IMR-90 (cell line): ENCODE data around the gene MERTK. TPM values are rescaled to one million over a fixed set of nuclear protein-coding genes. Genes with fewer than 3 reads are reported as not detected.

Source experiments
- ATAC-seq: fragments of 200-7000 bp; cut with Tn5 transposase; 2 replicates; pipeline ENCODE4 v1.9.1; 2020; ENCODE audit warnings: low read depth, mild to moderate bottlenecking, moderate library complexity
- BruUV-seq: library from RNA; stranded (reverse); fragments of 400-500 nt; replicated peaks from 2 replicates; lab custom pipeline; 2021; lab: Mats Ljungman, UMichigan
- CTCF ChIA-PET: fragments of 300-600 bp; formaldehyde crosslinking; extraction: SDS; loops from one replicate; lab custom pipeline; 2021; ENCODE audit warnings: antibody characterized with exemption; lab: Yijun Ruan, JAX
- POLR2A ChIA-PET: fragments of 300-600 bp; sonication (Branson Sonifier 250); formaldehyde crosslinking; loops from one replicate; lab custom pipeline; 2022; ENCODE audit warnings: antibody characterized with exemption; ENCODE audit not compliant: unreplicated experiment; lab: Charles Lee
- DNase-seq: peaks from one replicate; pipeline ENCODE4 v3.0.0; 2013
- H2AFZ ChIP-seq: replicated peaks from 2 replicates; pipeline ENCODE3; 2013; ENCODE audit warnings: low read length, mild to moderate bottlenecking; ENCODE audit not compliant: poor library complexity
- H2AK5ac ChIP-seq: 2 replicates; pipeline ENCODE4 v1.6.1; 2013; ENCODE audit warnings: low read depth, low read length, inconsistent platforms
- H2AK9ac ChIP-seq: replicated peaks from 2 replicates; pipeline ENCODE3; 2013; ENCODE audit warnings: mild to moderate bottlenecking, low read depth, low read length, moderate library complexity; ENCODE audit not compliant: poor library complexity
- H2BK120ac ChIP-seq: 2 replicates; pipeline ENCODE4 v1.6.1; 2013; ENCODE audit warnings: low read depth, low read length, inconsistent platforms
- H2BK15ac ChIP-seq: 3 replicates; pipeline ENCODE4 v1.6.1; 2013; ENCODE audit warnings: low read depth, low read length, inconsistent platforms
- H2BK20ac ChIP-seq: 2 replicates; pipeline ENCODE4 v1.6.1; 2013; ENCODE audit warnings: low read depth, mild to moderate bottlenecking, inconsistent platforms, low read length, moderate library complexity
- H2BK5ac ChIP-seq: 2 replicates; pipeline ENCODE4 v1.6.1; 2013; ENCODE audit warnings: mild to moderate bottlenecking, low read depth, low read length, inconsistent platforms; ENCODE audit not compliant: poor library complexity, severe bottlenecking
- H3K14ac ChIP-seq: replicated peaks from 2 replicates; pipeline ENCODE4 v1.6.1; 2013; ENCODE audit warnings: low read depth, low read length, inconsistent platforms
- H3K18ac ChIP-seq: 2 replicates; pipeline ENCODE4 v1.6.1; 2013; ENCODE audit warnings: low read depth, low read length, control low read depth
- H3K23ac ChIP-seq: 2 replicates; pipeline ENCODE4 v1.6.1; 2013; ENCODE audit warnings: low read depth, low read length, inconsistent platforms
- H3K27ac ChIP-seq: 2 replicates; pipeline ENCODE4 v1.5.1; 2013; ENCODE audit warnings: mild to moderate bottlenecking, control low read depth, low read length; ENCODE audit not compliant: insufficient read depth
- H3K27me3 ChIP-seq: 2 replicates; pipeline ENCODE4 v1.6.1; 2013; ENCODE audit warnings: low read length; ENCODE audit not compliant: control insufficient read depth, insufficient read depth
- H3K36me3 ChIP-seq: 2 replicates; pipeline ENCODE4 v1.6.1; 2013; ENCODE audit warnings: low read length, mixed read lengths; ENCODE audit not compliant: control insufficient read depth, insufficient read depth
- H3K4ac ChIP-seq: 2 replicates; pipeline ENCODE4 v1.6.1; 2013; ENCODE audit warnings: low read depth, low read length, inconsistent platforms
- H3K4me1 ChIP-seq: 2 replicates; pipeline ENCODE4 v1.6.1; 2013; ENCODE audit warnings: low read length, mixed read lengths; ENCODE audit not compliant: control insufficient read depth, insufficient read depth
- H3K4me2 ChIP-seq: 2 replicates; pipeline ENCODE4 v1.6.1; 2013; ENCODE audit warnings: low read depth, mild to moderate bottlenecking, control low read depth, low read length, moderate library complexity
- H3K4me3 ChIP-seq: 2 replicates; pipeline ENCODE4 v1.5.1; 2013; ENCODE audit warnings: low read depth, mild to moderate bottlenecking, control low read depth, low read length, moderate library complexity; ENCODE audit not compliant: insufficient read depth
- H3K56ac ChIP-seq: 2 replicates; pipeline ENCODE4 v1.6.1; 2013; ENCODE audit warnings: low read length, inconsistent platforms; ENCODE audit not compliant: insufficient read depth; ENCODE audit errors: extremely low read depth
- H3K79me1 ChIP-seq, 2 experiments: 2 replicates each; pipeline ENCODE4 v1.6.1; 2013; ENCODE audit warnings: low read length in 2 of 2, inconsistent platforms in 1 of 2, low read depth in 1 of 2
- H3K9ac ChIP-seq: 2 replicates; pipeline ENCODE4 v1.6.1; 2013; ENCODE audit warnings: low read depth, low read length, control low read depth
- H3K9me1 ChIP-seq: 2 replicates; pipeline ENCODE4 v1.6.1; 2013; ENCODE audit warnings: low read length, inconsistent platforms; ENCODE audit not compliant: insufficient read depth
- H3K9me3 ChIP-seq: 2 replicates; pipeline ENCODE4 v1.6.1; 2013; ENCODE audit warnings: low read length; ENCODE audit not compliant: control insufficient read depth, insufficient read depth
- H4K20me1 ChIP-seq: 2 replicates; pipeline ENCODE4 v1.6.1; 2013; ENCODE audit warnings: low read length, inconsistent platforms; ENCODE audit not compliant: insufficient read depth
- H4K5ac ChIP-seq: 2 replicates; pipeline ENCODE4 v1.6.1; 2013; ENCODE audit warnings: mild to moderate bottlenecking, low read depth, low read length, control low read depth
- H4K8ac ChIP-seq, 2 experiments: 2 replicates each; pipeline ENCODE4 v1.6.1; 2013; ENCODE audit warnings: low read depth in 2 of 2, low read length in 2 of 2, control low read depth in 1 of 2, inconsistent platforms in 1 of 2
- H4K91ac ChIP-seq: 2 replicates; pipeline ENCODE4 v1.6.1; 2013; ENCODE audit warnings: low read depth, low read length, inconsistent platforms; ENCODE audit not compliant: insufficient read depth
- BHLHE40 ChIP-seq: fragments of 150-350 bp; IDR thresholded peaks from 2 replicates; pipeline ENCODE4 v1.6.1; 2016; ENCODE audit warnings: mild to moderate bottlenecking, low read depth, low read length
- CEBPB ChIP-seq: IDR thresholded peaks from 2 replicates; pipeline ENCODE4 v1.6.1; 2012; ENCODE audit warnings: low read depth, low read length, improper control_type of control experiment
- CHD1 ChIP-seq: IDR thresholded peaks from 2 replicates; pipeline ENCODE4 v1.6.1; 2012; ENCODE audit warnings: low read depth, low read length, improper control_type of control experiment
- CTCF ChIP-seq: conservative IDR thresholded peaks from 2 replicates; pipeline ENCODE4 v1.5.1; 2012; ENCODE audit warnings: mild to moderate bottlenecking, low read depth, low read length, improper control_type of control experiment
- FOS ChIP-seq: fragments of 150-350 bp; IDR thresholded peaks from 2 replicates; pipeline ENCODE4 v1.6.1; 2016; ENCODE audit warnings: low read depth, low read length
- MAZ ChIP-seq: IDR thresholded peaks from 2 replicates; pipeline ENCODE4 v1.6.1; 2012; ENCODE audit warnings: low read depth, mild to moderate bottlenecking, low read length, improper control_type of control experiment, moderate library complexity, borderline replicate concordance
- MXI1 ChIP-seq: IDR thresholded peaks from 2 replicates; pipeline ENCODE4 v1.6.1; 2012; ENCODE audit warnings: low read depth, mild to moderate bottlenecking, low read length, moderate library complexity, borderline replicate concordance
- NFE2L2 ChIP-seq: fragments of 150-350 bp; IDR thresholded peaks from 2 replicates; pipeline ENCODE4 v1.6.1; 2016; ENCODE audit warnings: low read depth, mild to moderate bottlenecking, low read length
- POLR2A ChIP-seq: IDR thresholded peaks from 2 replicates; pipeline ENCODE4 v1.6.1; 2012; ENCODE audit warnings: mild to moderate bottlenecking, low read depth, low read length
- RCOR1 ChIP-seq: IDR thresholded peaks from 2 replicates; pipeline ENCODE4 v1.6.1; 2012; ENCODE audit warnings: mild to moderate bottlenecking, low read length, improper control_type of control experiment; ENCODE audit not compliant: insufficient replicate concordance
- SMC3 ChIP-seq: fragments of 150-350 bp; IDR thresholded peaks from 2 replicates; pipeline ENCODE4 v1.6.1; 2016; ENCODE audit warnings: low read depth, mild to moderate bottlenecking, antibody characterized with exemption, low read length, moderate library complexity
- WGBS, 2 experiments: methylation state at CpG; one replicate each; pipeline versions ENCODE4 v1.1.5 to v1.1.7; 2013; ENCODE audit warnings: missing lambda C conversion rate in 2 of 2; ENCODE audit not compliant: insufficient read length in 1 of 2; ENCODE audit errors: extremely low coverage in 2 of 2; 5-methylcytosine and 5-hydroxymethylcytosine counted together
- dilution Hi-C: fragments of 300-500 bp; cut with HindIII; formaldehyde crosslinking; loops from one replicate; pipeline ENCODE4 v1.14.3; 2018; ENCODE audit warnings: low sequenced_read_pairs; ENCODE audit not compliant: unreplicated experiment
- in situ Hi-C: fragments of 300-500 bp; cut with MboI; formaldehyde crosslinking; loops from 3 replicates; pipeline ENCODE4 v1.14.3; 2019; ENCODE audit warnings: low sequenced_read_pairs, inconsistent platforms, mixed read lengths
- intact Hi-C: fragments of 100-400 bp; cut with micrococcal nuclease; formaldehyde crosslinking; loops from 2 replicates; pipeline ENCODE4 v1.10.0; 2022
- polyA plus RNA-seq, 3 experiments: library from polyadenylated mRNA; depleted of rRNA; stranded (reverse); fragments of >200 nt; gene quantifications; 2 replicates each; pipeline ENCODE4 v1.2.3, GENCODE V29; 2012; ENCODE audit warnings: low replicate concordance in 1 of 3
- total RNA-seq: library from RNA; depleted of rRNA; stranded (reverse); fragments of >200 nt; gene quantifications from 2 replicates; pipeline ENCODE4 v1.2.3, GENCODE V29; 2012
- TF ChIP-seq, protein P1 (sequence below): fragments of 150-350 bp; IDR thresholded peaks from 2 replicates; pipeline ENCODE4 v1.6.1; 2017; ENCODE audit warnings: mild to moderate bottlenecking, antibody characterized with exemption, low read length, low read depth

Gene MERTK
- total and polyA plus RNA-seq, 2 of the 4 experiments (the other 2 are of a cell fraction): 0.36 to 0.62 TPM

DNA sequence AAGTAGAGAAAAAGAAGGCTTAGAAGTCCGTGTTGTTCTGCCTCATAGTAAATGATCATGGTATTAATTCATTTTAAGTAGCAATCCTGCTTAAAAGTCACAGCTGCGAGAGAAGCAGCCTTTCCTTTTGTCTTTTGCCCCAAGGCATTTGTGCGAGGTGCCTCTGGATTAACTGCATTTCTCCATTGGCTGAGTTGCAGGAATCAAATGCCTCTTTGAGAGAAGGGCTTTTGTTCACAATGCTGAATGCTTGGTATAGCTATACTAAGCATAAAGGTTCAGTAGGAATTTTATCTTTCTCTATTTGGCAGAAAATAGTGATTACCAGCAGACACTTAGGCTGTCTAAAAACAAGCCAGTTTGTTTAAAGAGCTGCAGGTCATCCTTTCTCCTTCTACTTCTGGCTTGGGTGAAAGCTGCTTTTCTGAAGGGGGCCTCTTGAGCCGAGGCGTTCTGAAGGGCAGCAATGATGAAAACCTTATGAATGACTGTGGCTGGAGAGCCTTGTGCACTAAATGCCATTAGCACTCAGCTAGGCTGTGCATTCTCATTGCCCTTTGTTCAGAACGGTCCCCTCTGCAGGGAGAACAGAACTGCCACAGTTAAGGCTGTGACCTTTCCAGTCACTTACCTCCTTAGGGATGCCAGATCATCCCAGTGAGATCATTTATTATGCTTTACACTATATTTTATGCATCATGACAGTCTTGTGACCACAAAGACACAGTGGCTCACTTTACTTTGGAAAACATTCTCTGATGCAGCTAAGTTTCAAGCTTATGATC is 87.9 kb downstream of the MERTK start:
- H2BK120ac ChIP-seq: no peak overlapping the region
- dilution Hi-C loops: no loop called here
- no peak overlapping the region for H3K4ac ChIP-seq
- intact Hi-C loops: no loop called here
- H4K91ac ChIP-seq: no peak overlapping the region
- no peak overlapping the region for H2AFZ ChIP-seq
- no peak overlapping the region for H3K14ac ChIP-seq
- H2AK9ac ChIP-seq: no peak overlapping the region
- H2AK5ac ChIP-seq: no peak overlapping the region
- peaks cover 12% of the 10 kb centered on the region for H3K27me3 ChIP-seq
- WGBS, 2 experiments: 40% methylated on average over 3 of the region's 6 CpGs; no CpG with 5 or more reads in 1 of the 2 experiments
- H3K79me1 ChIP-seq: no peaks in the 10 kb centered on the region
- no peak overlapping the region for H3K23ac ChIP-seq
- ChIA-PET POLR2A (no interaction called here), CTCF (no interaction called here)
- TF ChIP-seq MXI1 (no peak), NFE2L2 (no peak), POLR2A (no peak), FOS (no peak), BHLHE40 (no peak), MAZ (no peak), CTCF (no peak), RCOR1 (no peak), CHD1 (no peak), SMC3 (no peak), CEBPB (no peak)
- TF ChIP-seq, protein P1, sequence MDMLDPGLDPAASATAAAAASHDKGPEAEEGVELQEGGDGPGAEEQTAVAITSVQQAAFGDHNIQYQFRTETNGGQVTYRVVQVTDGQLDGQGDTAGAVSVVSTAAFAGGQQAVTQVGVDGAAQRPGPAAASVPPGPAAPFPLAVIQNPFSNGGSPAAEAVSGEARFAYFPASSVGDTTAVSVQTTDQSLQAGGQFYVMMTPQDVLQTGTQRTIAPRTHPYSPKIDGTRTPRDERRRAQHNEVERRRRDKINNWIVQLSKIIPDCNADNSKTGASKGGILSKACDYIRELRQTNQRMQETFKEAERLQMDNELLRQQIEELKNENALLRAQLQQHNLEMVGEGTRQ: no peak
- H2BK20ac ChIP-seq: no peak overlapping the region
- H3K4me2 ChIP-seq: no peak overlapping the region
- DNase-seq (peak; percentile 8), ATAC-seq (peak; percentile 59; the same call in 1 of the 2 replicates)
- H3K4me3 ChIP-seq: no peak overlapping the region
- in situ Hi-C loops: no loop called here
- no peaks in the 10 kb centered on the region for H4K20me1 ChIP-seq
- no peak overlapping the region for H2BK5ac ChIP-seq
- H2BK15ac ChIP-seq: no peak overlapping the region
- no peaks in the 10 kb centered on the region for H3K9me1 ChIP-seq
- no TSS peak for BruUV-seq
- H3K4me1 ChIP-seq: no peaks in the 10 kb centered on the region
- H3K9me3 ChIP-seq: no peaks in the 10 kb centered on the region
- H4K8ac ChIP-seq: no peak overlapping the region
- H4K5ac ChIP-seq: no peak overlapping the region
- no peaks in the 10 kb centered on the region for H3K36me3 ChIP-seq
- no peak overlapping the region for H3K27ac ChIP-seq
- H3K56ac ChIP-seq: no peak overlapping the region
- no peak overlapping the region for H3K18ac ChIP-seq
- H3K9ac ChIP-seq: no peak overlapping the region
